Stimulated activated memory B cell treated with anti-CD40 and anti-IgM and Interleukin-4, amounts not matched to agents 10 μg/mL and 1 μg/mL and 100 μg/mL, for 72 hours (primary cell): ENCODE measurements around the gene TNRC6C.

Experiments
- ATAC-seq: fragments of 150-1000 bp; cut with Tn5 transposase; 2 replicates; pipeline ENCODE4 v1.10.0; 2021
- H3K27ac Mint-ChIP-seq: one replicate; pipeline ENCODE4 v1.8.0; 2022; ENCODE audit warnings: mild to moderate bottlenecking, mixed read lengths
- H3K27me3 Mint-ChIP-seq: one replicate; pipeline ENCODE4 v1.8.0; 2022; ENCODE audit warnings: mixed read lengths
- H3K36me3 Mint-ChIP-seq: one replicate; pipeline ENCODE4 v1.8.0; 2022; ENCODE audit warnings: mixed read lengths
- H3K4me1 Mint-ChIP-seq: one replicate; pipeline ENCODE4 v1.8.0; 2022; ENCODE audit warnings: mixed read lengths
- H3K4me3 Mint-ChIP-seq: one replicate; pipeline ENCODE4 v1.8.0; 2022; ENCODE audit warnings: mild to moderate bottlenecking, moderate library complexity, mixed read lengths
- H3K9me3 Mint-ChIP-seq: one replicate; pipeline ENCODE4 v1.8.0; 2022; ENCODE audit warnings: mixed read lengths

TNRC6C gene

DNA sequence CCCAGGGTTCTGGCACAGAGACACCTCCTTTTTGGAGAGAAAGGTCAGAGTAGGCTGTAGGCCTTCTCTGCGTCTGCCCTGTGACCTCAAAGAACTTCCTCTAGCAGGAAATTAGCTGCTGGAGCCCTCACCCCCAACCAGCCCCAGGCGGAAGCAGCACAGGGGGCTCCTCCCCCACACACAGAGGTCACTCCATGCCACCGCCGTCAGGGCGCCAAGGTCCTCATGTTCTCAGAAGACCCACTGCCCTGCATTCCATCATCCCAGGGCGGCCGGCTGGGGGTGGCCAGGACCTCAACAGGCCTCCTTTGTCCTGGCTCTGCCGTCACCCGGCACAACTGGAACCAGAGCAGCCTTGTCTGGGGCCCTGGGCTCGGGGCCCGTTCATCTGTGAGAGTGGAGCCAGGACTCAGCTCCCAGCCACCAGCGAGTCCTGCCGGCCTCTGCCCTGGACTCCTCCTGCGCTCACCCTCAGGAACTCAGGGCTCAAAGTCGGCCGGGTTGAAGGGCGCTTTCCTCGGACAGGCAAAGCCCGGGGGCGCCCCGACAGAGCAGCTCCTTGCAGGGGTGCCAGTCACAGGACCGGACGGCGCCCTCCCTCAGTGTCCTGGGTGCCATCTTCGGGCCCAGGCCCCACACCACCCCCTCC, 168.9 kb downstream of the TNRC6C start:
- Mint-ChIP-seq H3K4me1 (peaks cover 76% of the 10 kb centered on the region), H3K27ac (peak overlapping the region; percentile 93)

GRCh38 chr17:78127888-78128550, 169.5 kb downstream of the TNRC6C start:
- Mint-ChIP-seq H3K27me3 (no peaks in the 10 kb centered on the region), H3K36me3 (peaks cover 55% of the 10 kb centered on the region), H3K4me3 (peak overlapping the region; percentile 92), H3K27ac (peak overlapping the region; percentile 93), H3K4me1 (peaks cover 76% of the 10 kb centered on the region), H3K9me3 (no peaks in the 10 kb centered on the region)
- no peak for ATAC-seq

More for the DNA sequence above, 168.9 kb downstream of the TNRC6C start:
- peaks cover 55% of the 10 kb centered on the region for H3K36me3 Mint-ChIP-seq
- no peaks in the 10 kb centered on the region for H3K27me3 Mint-ChIP-seq
- ATAC-seq = peak; percentile 17
- no peaks in the 10 kb centered on the region for H3K9me3 Mint-ChIP-seq
- peak overlapping the region; percentile 92 for H3K4me3 Mint-ChIP-seq

DNA sequence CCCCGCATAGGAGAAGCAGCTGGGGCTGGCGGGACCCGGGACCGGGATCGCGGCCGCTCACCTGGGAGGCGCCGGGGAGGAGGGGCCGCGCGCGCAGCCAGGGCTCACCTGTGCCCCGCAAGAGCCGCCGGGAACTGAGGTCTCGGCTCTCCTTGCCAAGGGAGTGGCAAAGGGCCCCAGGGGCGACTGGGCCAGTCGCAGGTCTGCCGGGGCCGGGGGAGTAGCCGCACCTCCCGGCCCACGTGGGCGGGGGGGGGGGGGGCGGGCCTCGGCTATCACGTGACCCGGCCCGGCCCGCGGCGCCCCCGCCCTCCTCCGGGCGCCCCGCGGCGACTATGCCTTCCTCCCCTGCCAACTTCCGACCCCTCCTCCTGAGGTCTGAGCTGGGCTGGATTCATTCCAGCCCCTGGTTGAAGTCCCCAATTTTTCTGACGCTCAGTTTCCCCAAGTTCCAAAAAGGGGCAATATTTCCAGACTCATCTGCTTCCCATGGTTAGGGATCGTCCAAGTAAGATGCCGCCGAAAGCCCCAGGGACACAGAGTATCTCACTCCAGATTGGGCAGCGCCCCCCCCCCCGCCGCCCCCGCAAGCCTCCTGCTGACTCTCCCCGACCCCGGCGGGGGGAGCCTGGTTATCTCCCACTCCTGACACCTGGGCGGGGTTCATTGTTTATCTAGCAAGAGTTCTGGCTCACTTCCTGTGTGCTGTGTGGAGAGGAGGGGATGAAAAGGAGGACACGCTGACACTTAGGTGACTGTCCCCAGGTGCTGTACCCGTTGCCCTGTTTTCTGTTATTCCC, 170.2 kb downstream of the TNRC6C start, which contains the start of gene TMC6:
TSS of gene TMC6 (minus strand) at position 205 of the 800 bp plus-strand sequence. CDS start 1,923 bp downstream, outside the sequence.
- no peaks in the 10 kb centered on the region for H3K27me3 Mint-ChIP-seq
- peaks cover 55% of the 10 kb centered on the region for H3K36me3 Mint-ChIP-seq
- peak; percentile 44 for ATAC-seq
- H3K27ac Mint-ChIP-seq = peak within 1 kb of the TSS; percentile 93
- peak within 1 kb of the TSS; percentile 92 for H3K4me3 Mint-ChIP-seq
- H3K4me1 Mint-ChIP-seq = peaks cover 76% of the 10 kb centered on the region
- no peaks in the 10 kb centered on the region for H3K9me3 Mint-ChIP-seq

DNA sequence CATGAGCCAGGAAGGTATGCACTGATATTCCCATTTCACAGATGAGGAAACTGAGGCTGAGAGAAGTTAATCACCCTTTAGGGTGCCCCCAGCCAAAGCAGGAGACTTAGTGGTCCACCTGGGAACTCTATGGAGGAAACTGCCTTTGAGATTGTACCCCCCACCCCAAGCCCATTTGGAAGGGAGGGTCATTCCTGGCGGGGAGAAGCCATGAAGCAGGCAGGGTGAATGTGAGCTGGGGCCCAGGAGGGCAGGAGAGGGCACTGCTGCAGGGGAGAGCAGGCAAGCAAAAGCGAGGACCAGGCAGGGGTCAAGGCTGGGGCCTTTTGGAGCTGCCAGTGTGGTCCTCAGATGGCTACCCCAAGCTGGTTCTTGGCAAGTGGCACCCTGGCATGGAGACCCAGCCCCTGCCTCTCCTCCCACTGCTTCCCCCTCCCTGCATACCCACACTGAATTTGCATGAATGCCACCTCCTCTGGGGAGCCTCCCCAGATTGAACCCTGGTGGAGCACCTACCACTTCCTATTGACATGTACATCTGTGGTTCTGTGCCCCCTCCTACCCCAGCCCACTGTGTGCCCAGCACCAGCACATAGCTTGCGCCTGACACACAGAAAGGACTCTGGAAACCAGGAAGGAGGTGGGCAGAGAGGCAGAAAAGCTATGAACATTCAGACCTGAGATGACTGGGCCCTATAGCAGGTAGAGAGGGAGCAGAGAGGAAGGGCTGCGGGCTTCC, 171.0 kb downstream of the TNRC6C start:
- H3K27ac Mint-ChIP-seq = peak overlapping the region; percentile 82
- H3K9me3 Mint-ChIP-seq = no peaks in the 10 kb centered on the region
- no peaks in the 10 kb centered on the region for H3K27me3 Mint-ChIP-seq
- H3K4me1 Mint-ChIP-seq = peaks cover 76% of the 10 kb centered on the region
- peaks cover 56% of the 10 kb centered on the region for H3K36me3 Mint-ChIP-seq
- peak overlapping the region; percentile 88 for H3K4me3 Mint-ChIP-seq
- no peak for ATAC-seq

DNA sequence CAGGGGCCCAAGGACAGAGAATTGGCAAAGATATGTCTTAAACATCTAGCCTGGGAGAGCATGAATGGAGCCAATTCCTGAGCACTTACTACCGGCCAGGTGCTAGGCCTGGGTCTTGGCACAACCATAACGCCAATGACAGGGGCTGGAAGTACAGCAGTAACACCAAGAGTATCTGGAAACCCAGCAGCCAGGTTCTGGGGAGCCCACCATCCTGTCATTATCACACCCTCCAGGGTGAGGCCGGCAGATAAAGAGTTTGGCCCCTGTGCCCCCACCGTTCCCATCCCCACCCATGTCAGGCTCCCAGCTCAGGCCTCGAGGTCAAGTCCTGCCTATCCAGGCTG, 171.6 kb downstream of the TNRC6C start:
- H3K27ac Mint-ChIP-seq = peak overlapping the region; percentile 82

GRCh38 chr17:78130437-78131101, 172.1 kb downstream of the TNRC6C start, which contains the start of gene TMC8:
Gene TMC8, plus strand, starts transcription at chr17:78130771. Its CDS starts 818 bp downstream, at chr17:78131589.
- Mint-ChIP-seq H3K36me3 (peaks cover 66% of the 10 kb centered on the region), H3K27me3 (no peaks in the 10 kb centered on the region), H3K4me3 (peak within 1 kb of the TSS; percentile 88), H3K27ac (peak within 1 kb of the TSS; percentile 82), H3K4me1 (peaks cover 73% of the 10 kb centered on the region), H3K9me3 (no peaks in the 10 kb centered on the region)
- peak; percentile 54 for ATAC-seq

More for the DNA sequence above, 171.6 kb downstream of the TNRC6C start:
- Mint-ChIP-seq H3K4me3 (peak overlapping the region; percentile 88), H3K36me3 (peaks cover 61% of the 10 kb centered on the region), H3K9me3 (no peaks in the 10 kb centered on the region), H3K27me3 (no peaks in the 10 kb centered on the region), H3K4me1 (peaks cover 73% of the 10 kb centered on the region)
- no peak for ATAC-seq

- H3K4me3 Mint-ChIP-seq = peak overlapping the region; percentile 94
- H3K36me3 Mint-ChIP-seq = peaks cover 68% of the 10 kb centered on the region
- peaks cover 73% of the 10 kb centered on the region for H3K4me1 Mint-ChIP-seq
- ATAC-seq = peak; percentile 1
- H3K27ac Mint-ChIP-seq = peak overlapping the region; percentile 82
- H3K27me3 Mint-ChIP-seq = no peaks in the 10 kb centered on the region
- no peaks in the 10 kb centered on the region for H3K9me3 Mint-ChIP-seq
These were observed 172.9 kb downstream of the TNRC6C start for GRCh38 chr17:78131172-78132083.

DNA sequence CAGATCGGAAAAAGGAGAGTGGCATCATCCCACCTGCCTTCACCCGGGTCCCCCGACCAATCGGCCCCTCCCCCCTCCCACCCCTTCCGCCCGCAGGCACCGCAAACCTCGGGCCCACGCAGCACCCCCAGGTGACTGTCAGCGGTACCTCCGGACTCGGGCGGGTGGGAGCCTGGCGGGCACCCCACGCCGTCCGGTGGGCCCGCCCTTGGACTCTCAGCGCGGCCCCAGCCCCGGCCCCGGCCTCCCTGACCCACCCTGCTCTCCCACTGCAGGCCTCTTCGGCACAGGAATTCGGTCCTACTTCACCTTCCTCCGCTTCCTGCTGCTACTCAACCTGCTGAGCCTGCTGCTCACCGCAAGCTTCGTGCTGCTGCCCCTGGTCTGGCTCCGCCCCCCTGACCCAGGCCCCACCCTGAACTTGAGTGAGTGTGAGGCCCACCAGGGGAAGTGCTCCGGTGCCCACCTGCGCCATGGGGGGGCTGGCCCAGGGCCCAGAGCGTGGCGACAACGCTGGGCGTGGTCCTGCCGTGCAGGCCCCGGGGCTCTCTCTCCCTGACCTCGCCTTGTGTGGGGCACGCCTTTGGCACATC, 173.7 kb downstream of the TNRC6C start:
- ATAC-seq = peak; percentile 70
- H3K4me3 Mint-ChIP-seq = peak overlapping the region; percentile 94
- no peaks in the 10 kb centered on the region for H3K27me3 Mint-ChIP-seq
- H3K36me3 Mint-ChIP-seq = peaks cover 65% of the 10 kb centered on the region
- peaks cover 72% of the 10 kb centered on the region for H3K4me1 Mint-ChIP-seq
- no peaks in the 10 kb centered on the region for H3K9me3 Mint-ChIP-seq
- H3K27ac Mint-ChIP-seq = peak overlapping the region; percentile 82

DNA sequence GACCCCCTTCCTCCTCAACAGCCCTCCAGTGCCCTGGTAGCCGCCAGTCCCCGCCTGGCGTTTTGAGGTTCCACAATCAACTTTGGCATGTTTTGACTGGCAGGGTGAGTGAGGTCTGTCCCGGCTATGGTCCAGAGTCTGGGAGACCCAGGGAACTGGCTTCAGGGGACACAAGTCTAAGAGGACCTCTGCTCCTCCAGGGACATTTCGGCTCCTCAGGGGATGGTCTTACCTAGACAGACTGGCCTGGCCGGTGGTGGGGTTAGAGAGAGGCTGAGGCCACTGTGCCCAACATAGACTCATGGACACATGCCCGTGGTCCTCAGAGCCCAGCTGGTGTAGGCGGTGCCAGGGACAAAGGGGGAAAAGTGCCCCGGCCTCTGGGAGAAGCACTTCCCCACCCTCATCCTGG, 174.3 kb downstream of the TNRC6C start:
- H3K4me1 Mint-ChIP-seq = peaks cover 74% of the 10 kb centered on the region
- peaks cover 64% of the 10 kb centered on the region for H3K36me3 Mint-ChIP-seq

GRCh38 chr17:78133179-78133951, 174.9 kb downstream of the TNRC6C start:
- no peaks in the 10 kb centered on the region for H3K27me3 Mint-ChIP-seq

More for the DNA sequence above, 174.3 kb downstream of the TNRC6C start:
- ATAC-seq = no peak
- peak overlapping the region; percentile 82 for H3K27ac Mint-ChIP-seq
- H3K4me3 Mint-ChIP-seq = peak overlapping the region; percentile 94
- H3K9me3 Mint-ChIP-seq = no peaks in the 10 kb centered on the region
- H3K27me3 Mint-ChIP-seq = no peaks in the 10 kb centered on the region

GRCh38 chr17:78133971-78134898, 175.7 kb downstream of the TNRC6C start:
- peak; percentile 0 for ATAC-seq
- Mint-ChIP-seq H3K4me1 (peaks cover 82% of the 10 kb centered on the region), H3K9me3 (no peaks in the 10 kb centered on the region), H3K4me3 (peak overlapping the region; percentile 94), H3K27ac (peak overlapping the region; percentile 82), H3K27me3 (no peaks in the 10 kb centered on the region), H3K36me3 (peaks cover 74% of the 10 kb centered on the region)

More at GRCh38 chr17:78133179-78133951, 174.9 kb downstream of the TNRC6C start:
- Mint-ChIP-seq H3K27ac (peak overlapping the region; percentile 82), H3K4me1 (peaks cover 80% of the 10 kb centered on the region), H3K4me3 (peak overlapping the region; percentile 94), H3K36me3 (peaks cover 65% of the 10 kb centered on the region), H3K9me3 (no peaks in the 10 kb centered on the region)
- no peak for ATAC-seq
